Endothelial cell of umbilical vein (primary cell): ENCODE results near the gene VPS16. TPM values are rescaled to one million over a fixed set of nuclear protein-coding genes. Genes with fewer than 3 reads are reported as not detected.

Source experiments
- BruUV-seq: library from RNA; stranded (reverse); fragments of 400-500 nt; replicated peaks from 2 replicates; lab custom pipeline; 2021; lab: Mats Ljungman, UMichigan
- CTCF ChIA-PET: fragments of 300-600, 350-600 bp; sonication (Branson Sonifier 250); formaldehyde crosslinking; loops from one replicate; lab custom pipeline; 2021; ENCODE audit warnings: antibody characterized with exemption, inconsistent platforms; lab: Charles Lee
- POLR2A ChIA-PET: fragments of 300-600, 350-600 bp; sonication (Branson Sonifier 250); formaldehyde crosslinking; loops from one replicate; lab custom pipeline; 2021; ENCODE audit warnings: antibody characterized with exemption, inconsistent platforms; lab: Charles Lee
- DNase-seq: peaks from one replicate; pipeline ENCODE4 v3.0.0-alpha.2; 2011; ENCODE audit warnings: low read depth, low spot score
- FAIRE-seq: peaks from 2 replicates; lab custom pipeline; 2011; peaks lifted over from hg19 to GRCh38; lab: Jason Lieb, UNC
- H2AFZ ChIP-seq: 2 replicates; pipeline ENCODE4 v1.6.0; 2012; ENCODE audit warnings: low read depth, low read length, control low read depth, inconsistent platforms
- H3K27ac ChIP-seq: 2 replicates; pipeline ENCODE4 v1.5.1; 2011; ENCODE audit warnings: low read depth, mild to moderate bottlenecking, control low read depth, low read length, moderate library complexity; ENCODE audit not compliant: insufficient read depth
- H3K27me3 ChIP-seq, 2 experiments: 2 replicates each; pipeline versions ENCODE4 v1.6.0 to v1.6.1; 2011; ENCODE audit warnings: low read length in 2 of 2, mixed read lengths in 1 of 2; ENCODE audit not compliant: control insufficient read depth in 2 of 2, insufficient read depth in 2 of 2
- H3K36me3 ChIP-seq, 2 experiments: 2 replicates in 1 of 2; 3 replicates in 1 of 2; pipeline ENCODE4 v1.5.1; 2011; ENCODE audit warnings: low read length in 2 of 2, mild to moderate bottlenecking in 1 of 2, moderate library complexity in 1 of 2; ENCODE audit not compliant: control insufficient read depth in 2 of 2, insufficient read depth in 2 of 2; ENCODE audit errors: extremely low read depth in 1 of 2
- H3K4me1 ChIP-seq: 3 replicates; pipeline ENCODE4 v1.5.1; 2011; ENCODE audit warnings: mild to moderate bottlenecking, low read length; ENCODE audit not compliant: control insufficient read depth, insufficient read depth; ENCODE audit errors: extremely low read depth
- H3K4me2 ChIP-seq: 2 replicates; pipeline ENCODE4 v1.6.1; 2011; ENCODE audit warnings: low read length, control low read depth, mixed read lengths; ENCODE audit not compliant: insufficient read depth
- H3K4me3 ChIP-seq, 3 experiments: fragments of 200-600 bp in 1 of 3; sonication (generic), shearing (Covaris generic) in 1 of 3; replicated peaks in 1 of 3; 2 replicates each; pipeline ENCODE4 v1.5.1; 2011 to 2016; ENCODE audit warnings: control low read depth in 3 of 3, low read length in 3 of 3, mild to moderate bottlenecking in 2 of 3, inconsistent platforms in 1 of 3, low read depth in 1 of 3, moderate library complexity in 1 of 3; ENCODE audit not compliant: insufficient read depth in 1 of 3
- H3K79me2 ChIP-seq: 2 replicates; pipeline ENCODE4 v1.6.0; 2012; ENCODE audit warnings: low read length, inconsistent platforms; ENCODE audit not compliant: control insufficient read depth, insufficient read depth
- H3K9ac ChIP-seq: replicated peaks from 2 replicates; pipeline ENCODE3; 2011; ENCODE audit warnings: low read length, control low read depth; ENCODE audit not compliant: insufficient read depth; ENCODE audit errors: extremely low read depth
- H3K9me1 ChIP-seq: replicated peaks from 3 replicates; pipeline ENCODE4 v1.6.0; 2011; ENCODE audit warnings: mild to moderate bottlenecking, low read length; ENCODE audit not compliant: control insufficient read depth, insufficient read depth; ENCODE audit errors: extremely low read depth
- H3K9me3 ChIP-seq: replicated peaks from 2 replicates; pipeline ENCODE4 v1.5.1; 2012; ENCODE audit warnings: low read length, inconsistent platforms; ENCODE audit not compliant: control insufficient read depth, insufficient read depth
- H4K20me1 ChIP-seq: replicated peaks from 2 replicates; pipeline ENCODE3; 2011; ENCODE audit warnings: mild to moderate bottlenecking, low read length; ENCODE audit not compliant: control insufficient read depth, insufficient read depth; ENCODE audit errors: extremely low read depth
- EZH2 ChIP-seq: IDR thresholded peaks from 2 replicates; pipeline ENCODE4 v1.6.1; 2012; ENCODE audit warnings: borderline replicate concordance, low read depth, mild to moderate bottlenecking, moderate library complexity, low read length, inconsistent platforms; ENCODE audit not compliant: severe bottlenecking
- FOS ChIP-seq: IDR thresholded peaks from 2 replicates; pipeline ENCODE4 v1.6.1; 2011; ENCODE audit warnings: mild to moderate bottlenecking, low read length, moderate library complexity, borderline replicate concordance; ENCODE audit not compliant: insufficient read depth
- GATA2 ChIP-seq: IDR thresholded peaks from 2 replicates; pipeline ENCODE4 v1.7.0; 2011; ENCODE audit warnings: low read depth, mild to moderate bottlenecking, moderate library complexity, mixed read lengths, low read length; ENCODE audit not compliant: insufficient read length, insufficient read depth
- JUN ChIP-seq: IDR thresholded peaks from 2 replicates; pipeline ENCODE4 v1.6.1; 2011; ENCODE audit warnings: borderline replicate concordance, low read depth; ENCODE audit not compliant: insufficient read length, insufficient read depth
- MYC ChIP-seq: IDR thresholded peaks from one replicate; pipeline ENCODE4 v1.6.1; 2011; ENCODE audit warnings: mild to moderate bottlenecking, low read depth, low read length
- POLR2A ChIP-seq: IDR thresholded peaks from 2 replicates; pipeline ENCODE4 v1.6.1; 2012; ENCODE audit warnings: low read depth, mild to moderate bottlenecking, control low read depth, low read length
- POLR2AphosphoS5 ChIP-seq: IDR thresholded peaks from 2 replicates; pipeline ENCODE4 v1.6.1; 2012; ENCODE audit warnings: low read depth, mild to moderate bottlenecking, control low read depth, low read length, moderate library complexity; ENCODE audit not compliant: insufficient read depth
- dilution Hi-C: fragments of 300-500 bp; cut with MboI; formaldehyde crosslinking; loops from one replicate; pipeline ENCODE4 v1.15.0; 2019; ENCODE audit warnings: low sequenced_read_pairs; ENCODE audit not compliant: extremely low pct_ligation_motif_present
- intact Hi-C: fragments of 100-400 bp; cut with micrococcal nuclease; formaldehyde crosslinking; loops from one replicate; pipeline ENCODE4 v1.10.0; 2022
- polyA plus RNA-seq, 4 experiments: library from polyadenylated mRNA; depleted of rRNA in 3 of 4; stranded (reverse) in 3 of 4; unstranded in 1 of 4; fragments of >200 nt; gene quantifications; 2 replicates each; pipeline versions ENCODE4 v1.2.1 to v1.2.3, GENCODE V29; 2011 to 2012; ENCODE audit warnings: missing spikeins in 1 of 4
- total RNA-seq: library from RNA; stranded (reverse); gene quantifications from 2 replicates; pipeline ENCODE4 v1.2.3, GENCODE V29; 2021
- TF ChIP-seq, protein P1 (sequence below): IDR thresholded peaks from 2 replicates; pipeline ENCODE4 v1.6.1; 2011; ENCODE audit not compliant: insufficient read depth, insufficient read length
- TF ChIP-seq, protein P2 (sequence below), 2 donors: IDR thresholded peaks; 1 replicate in 1 of 2; 2 replicates in 1 of 2; pipeline ENCODE4 v1.5.1; 2011; ENCODE audit warnings: low read length in 2 of 2, mild to moderate bottlenecking in 2 of 2, moderate library complexity in 2 of 2, control low read depth in 1 of 2, inconsistent platforms in 1 of 2, low read depth in 1 of 2; ENCODE audit not compliant: insufficient read depth in 1 of 2; ENCODE audit errors: extremely low read depth in 1 of 2

VPS16 gene
- total and polyA plus RNA-seq, 2 donors (not counting 3 experiments of a cell fraction or from before 2014, with no cell fraction given), result 37.6 to 42.3 TPM

DNA sequence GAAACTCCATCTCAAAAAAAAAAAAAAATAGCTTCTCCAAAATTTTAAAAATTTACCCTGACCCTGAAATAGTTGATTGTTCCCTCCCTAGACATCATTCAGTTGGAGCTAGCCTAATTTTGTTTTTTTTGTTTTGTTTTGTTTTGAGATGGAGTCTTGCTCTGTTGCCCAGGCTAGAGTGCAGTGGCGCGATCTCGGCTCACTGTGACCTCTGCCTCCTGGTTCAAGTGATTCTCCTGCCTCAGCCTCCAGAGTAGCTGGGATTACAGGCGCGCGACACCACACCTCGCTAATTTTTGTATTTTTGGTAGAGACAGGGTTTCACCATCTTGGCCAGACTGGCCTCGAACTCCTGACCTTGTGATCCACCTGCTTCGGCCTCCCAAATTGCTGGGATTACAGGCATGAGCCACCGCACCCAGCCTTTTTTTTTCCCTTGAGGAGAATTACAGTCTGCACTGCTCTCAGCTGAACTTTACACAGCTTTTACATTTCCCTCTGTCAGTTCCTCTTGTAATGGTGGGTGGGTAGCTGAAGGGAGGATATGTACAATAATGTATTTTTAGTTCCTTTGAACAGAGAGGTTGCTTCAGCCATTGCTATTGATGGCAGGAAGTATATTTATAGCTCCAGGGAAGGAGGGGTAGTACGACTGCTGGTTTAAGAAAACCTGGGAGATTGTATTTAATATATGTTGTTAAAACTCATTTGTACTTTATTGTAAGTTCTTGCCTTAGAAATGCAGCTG lies 60.5 kb downstream of the VPS16 start:
- Histone ChIP-seq H3K4me2 (no peak overlapping the region), H3K36me3 (no peaks in the 10 kb centered on the region), H3K79me2 (peaks cover 40% of the 10 kb centered on the region), H3K4me3 (no peak overlapping the region), H3K9me1 (no peaks in the 10 kb centered on the region), H3K4me1 (no peaks in the 10 kb centered on the region), H3K9ac (no peak overlapping the region), H2AFZ (no peak overlapping the region), H3K9me3 (no peaks in the 10 kb centered on the region), H3K27me3 (no peaks in the 10 kb centered on the region), H3K27ac (no peak overlapping the region), H4K20me1 (peaks cover 2% of the 10 kb centered on the region)
- FAIRE-seq (no peak), DNase-seq (peak; percentile 23)
- TF ChIP-seq POLR2A, result no peak
- TF ChIP-seq, protein P1, sequence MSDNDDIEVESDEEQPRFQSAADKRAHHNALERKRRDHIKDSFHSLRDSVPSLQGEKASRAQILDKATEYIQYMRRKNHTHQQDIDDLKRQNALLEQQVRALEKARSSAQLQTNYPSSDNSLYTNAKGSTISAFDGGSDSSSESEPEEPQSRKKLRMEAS, result no peak
- no peak for TF ChIP-seq GATA2
- TF ChIP-seq, protein P2, sequence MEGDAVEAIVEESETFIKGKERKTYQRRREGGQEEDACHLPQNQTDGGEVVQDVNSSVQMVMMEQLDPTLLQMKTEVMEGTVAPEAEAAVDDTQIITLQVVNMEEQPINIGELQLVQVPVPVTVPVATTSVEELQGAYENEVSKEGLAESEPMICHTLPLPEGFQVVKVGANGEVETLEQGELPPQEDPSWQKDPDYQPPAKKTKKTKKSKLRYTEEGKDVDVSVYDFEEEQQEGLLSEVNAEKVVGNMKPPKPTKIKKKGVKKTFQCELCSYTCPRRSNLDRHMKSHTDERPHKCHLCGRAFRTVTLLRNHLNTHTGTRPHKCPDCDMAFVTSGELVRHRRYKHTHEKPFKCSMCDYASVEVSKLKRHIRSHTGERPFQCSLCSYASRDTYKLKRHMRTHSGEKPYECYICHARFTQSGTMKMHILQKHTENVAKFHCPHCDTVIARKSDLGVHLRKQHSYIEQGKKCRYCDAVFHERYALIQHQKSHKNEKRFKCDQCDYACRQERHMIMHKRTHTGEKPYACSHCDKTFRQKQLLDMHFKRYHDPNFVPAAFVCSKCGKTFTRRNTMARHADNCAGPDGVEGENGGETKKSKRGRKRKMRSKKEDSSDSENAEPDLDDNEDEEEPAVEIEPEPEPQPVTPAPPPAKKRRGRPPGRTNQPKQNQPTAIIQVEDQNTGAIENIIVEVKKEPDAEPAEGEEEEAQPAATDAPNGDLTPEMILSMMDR (IDR thresholded peaks at IDR 0.05; ENCODE audit: extremely low read depth in 1 of 2, insufficient read depth in 1 of 2, low read depth in 1 of 2, low read length in 2 of 2), result no peak
- no peak for TF ChIP-seq MYC
- no peak for TF ChIP-seq POLR2AphosphoS5
- no peak for TF ChIP-seq FOS
- TF ChIP-seq JUN, result no peak
- TF ChIP-seq EZH2, result no peak
- no TSS peak for BruUV-seq
- intact Hi-C loops, result no loop called here
- dilution Hi-C loops, result no loop called here
- ChIA-PET POLR2A (interaction anchor here (0.6 to 0.7 kb wide), 2 partner anchors 9 to 464 kb away, joined by 3 to 4 read pairs; no protein-coding TSS in a partner anchor), CTCF (interaction anchor here (1.0 to 1.1 kb wide), 3 partner anchors 11 to 15 kb away, joined by 3 read pairs; no protein-coding TSS in a partner anchor)
